ENCODE data around the gene ERP27. TPM values are rescaled to one million over a fixed set of nuclear protein-coding genes. Genes with fewer than 3 reads are reported as not detected.

The ERP27 gene
- total RNA-seq, 1 donor, result not detected

DNA sequence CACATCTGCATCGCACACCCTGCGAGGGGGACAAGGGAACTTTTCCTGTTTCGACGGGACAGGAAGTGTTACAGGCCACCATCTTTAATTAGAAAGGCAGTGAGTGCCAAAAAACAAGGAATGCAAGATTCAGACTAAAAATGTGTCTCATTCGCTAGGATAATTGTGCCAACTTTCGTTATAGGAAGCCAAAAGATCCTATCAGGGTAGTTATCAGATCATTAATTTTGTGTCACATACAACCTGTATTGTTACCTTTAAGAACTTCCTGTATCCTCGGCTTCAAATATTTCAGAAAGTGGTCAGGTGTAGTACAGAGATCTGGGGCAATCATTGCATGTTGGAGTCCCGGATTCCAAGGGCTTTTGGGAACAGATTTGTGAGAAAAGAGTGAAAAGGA lies 33.5 kb downstream of the ERP27 start:
- H3K27me3 ChIP-seq (ENCODE audit: insufficient read depth, low read length), result no peaks in the 10 kb centered on the region
- no peak for DNase-seq (ENCODE audit: insufficient read length, low spot score, missing footprints)
- no peak overlapping the region for H3K27ac ChIP-seq (ENCODE audit: low read depth, low read length)
- no peaks in the 10 kb centered on the region for H3K79me2 ChIP-seq (ENCODE audit: insufficient read depth, low read length)
- H4K20me1 ChIP-seq (ENCODE audit: insufficient read depth, low read length), result no peaks in the 10 kb centered on the region
- H3K4me1 ChIP-seq (ENCODE audit: insufficient read depth, low read length), result no peaks in the 10 kb centered on the region
- no peak overlapping the region for H3K4me3 ChIP-seq (ENCODE audit: insufficient read depth, low read length)
- TF ChIP-seq, protein P1, sequence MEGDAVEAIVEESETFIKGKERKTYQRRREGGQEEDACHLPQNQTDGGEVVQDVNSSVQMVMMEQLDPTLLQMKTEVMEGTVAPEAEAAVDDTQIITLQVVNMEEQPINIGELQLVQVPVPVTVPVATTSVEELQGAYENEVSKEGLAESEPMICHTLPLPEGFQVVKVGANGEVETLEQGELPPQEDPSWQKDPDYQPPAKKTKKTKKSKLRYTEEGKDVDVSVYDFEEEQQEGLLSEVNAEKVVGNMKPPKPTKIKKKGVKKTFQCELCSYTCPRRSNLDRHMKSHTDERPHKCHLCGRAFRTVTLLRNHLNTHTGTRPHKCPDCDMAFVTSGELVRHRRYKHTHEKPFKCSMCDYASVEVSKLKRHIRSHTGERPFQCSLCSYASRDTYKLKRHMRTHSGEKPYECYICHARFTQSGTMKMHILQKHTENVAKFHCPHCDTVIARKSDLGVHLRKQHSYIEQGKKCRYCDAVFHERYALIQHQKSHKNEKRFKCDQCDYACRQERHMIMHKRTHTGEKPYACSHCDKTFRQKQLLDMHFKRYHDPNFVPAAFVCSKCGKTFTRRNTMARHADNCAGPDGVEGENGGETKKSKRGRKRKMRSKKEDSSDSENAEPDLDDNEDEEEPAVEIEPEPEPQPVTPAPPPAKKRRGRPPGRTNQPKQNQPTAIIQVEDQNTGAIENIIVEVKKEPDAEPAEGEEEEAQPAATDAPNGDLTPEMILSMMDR (IDR thresholded peaks at IDR 0.05; ENCODE audit: extremely low read depth, low read depth, low read length), result no peak
- H3K4me2 ChIP-seq (ENCODE audit: insufficient read depth, low read length), result no peak overlapping the region
- no peaks in the 10 kb centered on the region for H3K9me3 ChIP-seq (ENCODE audit: low read depth, low read length)
- H3K36me3 ChIP-seq (ENCODE audit: insufficient read depth, low read length), result no peaks in the 10 kb centered on the region
- no peak overlapping the region for H2AFZ ChIP-seq (ENCODE audit: low read length)

DNA sequence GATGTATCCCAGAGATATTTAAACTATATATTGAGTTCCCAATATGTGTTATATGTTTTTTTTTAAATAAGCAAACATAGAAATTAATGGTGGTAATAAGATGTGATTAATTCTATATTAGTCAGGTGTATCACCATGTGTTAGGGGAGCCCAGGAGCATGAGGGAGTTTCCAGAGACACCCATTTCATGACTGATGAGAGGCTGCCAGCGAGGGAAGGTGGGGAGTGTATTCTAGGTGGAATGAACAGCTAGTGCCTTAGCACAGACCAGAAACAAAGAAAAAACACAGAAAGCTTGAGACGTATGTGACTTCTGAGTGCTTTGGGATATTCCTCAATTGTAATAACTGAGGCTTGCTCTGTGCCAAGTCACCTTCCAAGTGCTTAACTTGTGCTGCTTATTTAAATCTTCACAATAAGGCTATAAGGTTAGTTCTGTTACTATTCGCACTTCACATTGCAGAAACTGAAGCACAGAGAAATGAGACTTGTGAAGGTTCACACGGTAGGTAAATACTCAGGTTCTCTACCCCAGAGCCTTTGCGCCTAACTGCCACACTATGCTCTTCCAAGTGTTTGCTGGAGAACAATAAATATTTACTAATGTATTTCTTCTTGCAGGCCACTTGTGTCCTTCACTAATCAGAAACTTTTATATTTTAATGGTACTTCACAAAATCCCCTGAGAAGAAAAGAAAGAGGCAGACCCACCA lies 34.8 kb downstream of the ERP27 start:
- Histone ChIP-seq H3K4me2 (ENCODE audit: insufficient read depth, low read length) (no peak overlapping the region), H3K27ac (ENCODE audit: low read depth, low read length) (no peak overlapping the region), H3K27me3 (ENCODE audit: insufficient read depth, low read length) (no peaks in the 10 kb centered on the region), H3K79me2 (ENCODE audit: insufficient read depth, low read length) (no peaks in the 10 kb centered on the region), H2AFZ (ENCODE audit: low read length) (no peak overlapping the region), H3K36me3 (ENCODE audit: insufficient read depth, low read length) (no peaks in the 10 kb centered on the region), H4K20me1 (ENCODE audit: insufficient read depth, low read length) (no peaks in the 10 kb centered on the region), H3K4me1 (ENCODE audit: insufficient read depth, low read length) (no peaks in the 10 kb centered on the region), H3K9me3 (ENCODE audit: low read depth, low read length) (no peaks in the 10 kb centered on the region), H3K4me3 (ENCODE audit: insufficient read depth, low read length) (no peak overlapping the region)
- TF ChIP-seq, protein P1 (IDR thresholded peaks at IDR 0.05; ENCODE audit: extremely low read depth, low read depth, low read length), result no peak
- DNase-seq (ENCODE audit: insufficient read length, low spot score, missing footprints), result no peak

DNA sequence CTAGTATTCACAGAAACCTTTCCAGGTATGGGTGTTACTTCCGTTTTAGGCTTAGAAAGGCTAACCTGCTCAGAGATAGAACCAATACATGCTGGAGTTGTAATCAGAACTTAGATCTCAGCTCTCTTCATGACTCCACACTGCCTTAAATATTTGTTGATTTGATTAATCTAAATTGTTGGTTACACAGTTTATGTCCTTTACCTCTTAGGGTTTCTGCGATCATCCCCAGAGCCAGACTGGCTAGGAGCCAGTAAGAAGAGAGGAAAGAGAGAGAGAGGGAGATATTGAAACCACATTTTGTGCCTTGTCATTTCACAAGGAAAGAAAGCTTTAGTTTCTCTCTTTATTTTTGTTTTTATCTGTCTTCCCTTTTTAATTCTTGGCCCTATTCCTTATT lies 35.9 kb downstream of the ERP27 start:
- Histone ChIP-seq H3K4me1 (ENCODE audit: insufficient read depth, low read length) (no peaks in the 10 kb centered on the region), H3K27ac (ENCODE audit: low read depth, low read length) (no peak overlapping the region), H2AFZ (ENCODE audit: low read length) (no peak overlapping the region), H3K79me2 (ENCODE audit: insufficient read depth, low read length) (no peaks in the 10 kb centered on the region), H3K9me3 (ENCODE audit: low read depth, low read length) (no peaks in the 10 kb centered on the region), H3K4me3 (ENCODE audit: insufficient read depth, low read length) (no peak overlapping the region), H3K4me2 (ENCODE audit: insufficient read depth, low read length) (no peak overlapping the region), H3K27me3 (ENCODE audit: insufficient read depth, low read length) (no peaks in the 10 kb centered on the region), H4K20me1 (ENCODE audit: insufficient read depth, low read length) (no peaks in the 10 kb centered on the region), H3K36me3 (ENCODE audit: insufficient read depth, low read length) (no peaks in the 10 kb centered on the region)
- TF ChIP-seq, protein P1 (IDR thresholded peaks at IDR 0.05; ENCODE audit: extremely low read depth, low read depth, low read length), result no peak
- no peak for DNase-seq (ENCODE audit: insufficient read length, low spot score, missing footprints)

DNA sequence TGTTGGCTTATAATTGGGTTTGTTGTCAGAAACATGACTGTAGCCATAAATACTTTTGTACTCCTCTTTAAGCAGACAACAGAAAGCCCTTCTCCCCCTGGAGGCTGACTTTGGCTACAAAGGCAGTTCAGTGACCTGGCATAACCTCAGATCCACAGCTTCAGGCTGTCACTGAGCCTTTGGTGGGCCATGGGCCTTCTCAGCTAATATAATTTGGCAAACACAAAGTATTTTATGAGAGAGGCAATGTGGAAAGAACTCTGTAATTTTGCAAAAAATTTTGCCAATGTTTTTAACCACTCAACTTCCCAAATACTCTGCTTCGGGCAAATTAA lies 37.1 kb downstream of the ERP27 start:
- DNase-seq (ENCODE audit: insufficient read length, low spot score, missing footprints), result no peak
- TF ChIP-seq, protein P1 (IDR thresholded peaks at IDR 0.05; ENCODE audit: extremely low read depth, low read depth, low read length), result no peak
- H3K9me3 ChIP-seq (ENCODE audit: low read depth, low read length), result no peaks in the 10 kb centered on the region
- no peak overlapping the region for H3K27ac ChIP-seq (ENCODE audit: low read depth, low read length)
- H3K27me3 ChIP-seq (ENCODE audit: insufficient read depth, low read length), result no peaks in the 10 kb centered on the region
- no peak overlapping the region for H2AFZ ChIP-seq (ENCODE audit: low read length)
- no peaks in the 10 kb centered on the region for H4K20me1 ChIP-seq (ENCODE audit: insufficient read depth, low read length)
- no peak overlapping the region for H3K4me3 ChIP-seq (ENCODE audit: insufficient read depth, low read length)
- no peaks in the 10 kb centered on the region for H3K36me3 ChIP-seq (ENCODE audit: insufficient read depth, low read length)
- no peak overlapping the region for H3K4me2 ChIP-seq (ENCODE audit: insufficient read depth, low read length)
- H3K79me2 ChIP-seq (ENCODE audit: insufficient read depth, low read length), result no peaks in the 10 kb centered on the region
- H3K4me1 ChIP-seq (ENCODE audit: insufficient read depth, low read length), result peaks cover 7% of the 10 kb centered on the region
